HCT116 (cell line): Measurements from ENCODE around the gene GRB10. TPM values are rescaled to one million over a fixed set of nuclear protein-coding genes. Genes with fewer than 3 reads are reported as not detected.

Experiments used
- ATAC-seq: fragments of 200-7000 bp; cut with Tn5 transposase; 2 replicates; pipeline ENCODE4 v1.9.1; 2020; ENCODE audit warnings: mild to moderate bottlenecking, moderate library complexity
- BruUV-seq: library from RNA; stranded (reverse); fragments of 400-500 nt; replicated peaks from 2 replicates; lab custom pipeline; 2021; lab: Mats Ljungman, UMichigan
- CTCF ChIA-PET: fragments of 300-600 bp; sonication (Branson Sonifier 250); formaldehyde crosslinking; loops from one replicate; lab custom pipeline; 2021; ENCODE audit warnings: antibody characterized with exemption; lab: Charles Lee
- POLR2A ChIA-PET: fragments of 300-600, 350-600 bp; sonication (Branson Sonifier 250); formaldehyde crosslinking; loops from one replicate; lab custom pipeline; 2021; ENCODE audit warnings: antibody characterized with exemption; lab: Charles Lee
- RAD21 ChIA-PET, 2 experiments: fragments of 300-600 bp; sonication (Branson Sonifier 250); formaldehyde crosslinking; loops; one replicate each; lab custom pipeline; 2023; ENCODE audit warnings: low total read pairs in 2 of 2; ENCODE audit not compliant: uncharacterized antibody in 2 of 2, unreplicated experiment in 2 of 2, low non-redundant PET in 1 of 2; lab: Charles Lee
- DNase-seq: peaks from one replicate; pipeline ENCODE4 v3.0.0-alpha.2; 2010; ENCODE audit warnings: low read depth, low spot score
- H2AFZ ChIP-seq: fragments of 200-600 bp; shearing (Covaris generic), sonication (generic); 2 replicates; pipeline ENCODE4 v1.6.1; 2017; ENCODE audit warnings: low read depth, mixed run types, mixed read lengths, antibody characterized with exemption, low read length; ENCODE audit not compliant: poor library complexity, severe bottlenecking
- H3K27ac ChIP-seq: 2 replicates; pipeline ENCODE4 v1.5.1; 2012; ENCODE audit warnings: low read depth, low read length
- H3K27me3 ChIP-seq: fragments of 200-600 bp; sonication (generic); 2 replicates; pipeline ENCODE4 v1.6.1; 2016; ENCODE audit warnings: mixed run types, low read length, mixed read lengths; ENCODE audit not compliant: insufficient read depth
- H3K36me3 ChIP-seq, 2 experiments: fragments of 200-500 bp in 1 of 2; fragments of 200-600 bp in 1 of 2; sonication (Bioruptor generic) in 1 of 2; sonication (generic) in 1 of 2; 2 replicates each; pipeline versions ENCODE4 v1.5.1 to v1.6.1; 2014 to 2016; ENCODE audit warnings: low read length in 2 of 2, inconsistent platforms in 1 of 2, mixed read lengths in 1 of 2, mixed run types in 1 of 2; ENCODE audit not compliant: insufficient read depth in 2 of 2, control insufficient read depth in 1 of 2
- H3K4me1 ChIP-seq, 2 experiments: fragments of 200-600 bp in 1 of 2; sonication (generic) in 1 of 2; 2 replicates each; pipeline versions ENCODE4 v1.5.1 to v1.6.1; 2012 to 2017; ENCODE audit warnings: low read length in 2 of 2, inconsistent platforms in 1 of 2, mild to moderate bottlenecking in 1 of 2, mixed read lengths in 1 of 2, mixed run types in 1 of 2, moderate library complexity in 1 of 2; ENCODE audit not compliant: insufficient read depth in 2 of 2, control insufficient read depth in 1 of 2
- H3K4me2 ChIP-seq: fragments of 200-600 bp; sonication (generic); 2 replicates; pipeline ENCODE4 v1.6.1; 2017; ENCODE audit warnings: mixed run types, low read length, mixed read lengths
- H3K4me3 ChIP-seq, 2 experiments: fragments of 200-600 bp in 1 of 2; sonication (generic) in 1 of 2; replicated peaks in 1 of 2; 2 replicates each; pipeline ENCODE4 v1.5.1; 2011 to 2016; ENCODE audit warnings: low read length in 2 of 2, control low read depth in 1 of 2, low read depth in 1 of 2, mild to moderate bottlenecking in 1 of 2, mixed read lengths in 1 of 2, mixed run types in 1 of 2
- H3K79me2 ChIP-seq: fragments of 200-600 bp; sonication (generic); 2 replicates; pipeline ENCODE4 v1.6.1; 2017; ENCODE audit warnings: mild to moderate bottlenecking, mixed run types, low read length, moderate library complexity, mixed read lengths; ENCODE audit not compliant: insufficient read depth
- H3K9ac ChIP-seq: fragments of 200-600 bp; sonication (generic); 2 replicates; pipeline ENCODE4 v1.6.1; 2016; ENCODE audit warnings: low read length, mixed read lengths
- H3K9me2 ChIP-seq: fragments of 200-600 bp; sonication (generic), shearing (Covaris generic); 2 replicates; pipeline ENCODE4 v1.6.1; 2017; ENCODE audit warnings: mixed run types, mild to moderate bottlenecking, moderate library complexity; ENCODE audit not compliant: insufficient read depth
- H3K9me3 ChIP-seq, 2 experiments: fragments of 200-500 bp in 1 of 2; fragments of 200-600 bp in 1 of 2; sonication (Bioruptor generic) in 1 of 2; sonication (generic) in 1 of 2; 2 replicates each; pipeline ENCODE4 v1.6.1; 2014 to 2017; ENCODE audit warnings: low read length in 2 of 2, mixed read lengths in 2 of 2, inconsistent platforms in 1 of 2, low read depth in 1 of 2, mild to moderate bottlenecking in 1 of 2, mixed run types in 1 of 2, moderate library complexity in 1 of 2; ENCODE audit not compliant: control insufficient read depth in 1 of 2, insufficient read depth in 1 of 2
- H4K20me1 ChIP-seq: fragments of 200-600 bp; sonication (generic), shearing (Covaris generic); 2 replicates; pipeline ENCODE4 v1.6.1; 2017; ENCODE audit warnings: mixed run types, mild to moderate bottlenecking, moderate library complexity; ENCODE audit not compliant: insufficient read depth
- ATF3 ChIP-seq: IDR thresholded peaks from 2 replicates; pipeline ENCODE4 v1.6.1; 2012
- CBX3 ChIP-seq: IDR thresholded peaks from 2 replicates; pipeline ENCODE4 v1.6.1; 2012; ENCODE audit warnings: low read depth
- CTCF ChIP-seq, 3 experiments: fragments of 200-600 bp in 1 of 3; sonication (generic) in 1 of 3; IDR thresholded peaks in 2 of 3; conservative IDR thresholded peaks in 1 of 3; 2 replicates each; pipeline ENCODE4 v1.5.1; 2012 to 2017; ENCODE audit warnings: low read depth in 2 of 3, low read length in 2 of 3, antibody characterized with exemption in 1 of 3, borderline replicate concordance in 1 of 3, control low read depth in 1 of 3, mild to moderate bottlenecking in 1 of 3, mixed read lengths in 1 of 3, mixed run types in 1 of 3, moderate library complexity in 1 of 3; ENCODE audit not compliant: insufficient read depth in 1 of 3
- ELF1 ChIP-seq: IDR thresholded peaks from 2 replicates; pipeline ENCODE4 v1.6.1; 2012; ENCODE audit warnings: low read depth, borderline replicate concordance
- FOSL1 ChIP-seq: IDR thresholded peaks from 2 replicates; pipeline ENCODE4 v1.6.1; 2012; ENCODE audit warnings: low read depth
- JUND ChIP-seq: IDR thresholded peaks from 2 replicates; pipeline ENCODE4 v1.6.1; 2012
- MAX ChIP-seq: IDR thresholded peaks from 2 replicates; pipeline ENCODE4 v1.6.1; 2012
- SP1 ChIP-seq: IDR thresholded peaks from 2 replicates; pipeline ENCODE4 v1.6.1; 2012; ENCODE audit warnings: low read depth
- SRF ChIP-seq: IDR thresholded peaks from 2 replicates; pipeline ENCODE4 v1.6.1; 2012; ENCODE audit warnings: low read depth
- TCF7L2 ChIP-seq: IDR thresholded peaks from 2 replicates; pipeline ENCODE4 v1.7.0; 2011; ENCODE audit warnings: borderline replicate concordance, inconsistent platforms; ENCODE audit not compliant: insufficient read depth, insufficient read length; ENCODE audit errors: extremely low read depth
- ZBTB33 ChIP-seq: IDR thresholded peaks from 2 replicates; pipeline ENCODE4 v1.6.1; 2011; ENCODE audit warnings: mild to moderate bottlenecking, low read length, moderate library complexity; ENCODE audit not compliant: insufficient replicate concordance; ENCODE audit errors: extremely low read depth
- intact Hi-C: fragments of 100-400 bp; cut with micrococcal nuclease; formaldehyde crosslinking; loops from 2 replicates; pipeline ENCODE4 v1.10.0; 2022
- total RNA-seq: library from RNA; stranded (reverse); gene quantifications from one replicate; pipeline ENCODE4 v1.2.1, GENCODE V29; 2021; ENCODE audit not compliant: unreplicated experiment

Gene GRB10
- total RNA-seq, 1 experiment from 2014 or later = 37.3 TPM

GRCh38 chr7:50827281-50827680 lies 44.6 kb upstream of the GRB10 start:
- no TSS peak for BruUV-seq
- Histone ChIP-seq H4K20me1 (no peaks in the 10 kb centered on the region), H3K9me2 (no peaks in the 10 kb centered on the region), H3K79me2 (no peaks in the 10 kb centered on the region), H3K9ac (no peak overlapping the region), H2AFZ (peak overlapping the region; percentile 65)
- ATAC-seq = peak; percentile 64
- RAD21 ChIA-PET = no interaction called here
- TF ChIP-seq ELF1 = no peak
- 0 out of 6 replicates have a peak, but pooled peaks of 1 of the 3 experiments have one; percentile 13 for TF ChIP-seq CTCF (IDR thresholded peaks at IDR 0.05 in 2 of 3, conservative IDR thresholded peaks at IDR 0.05 in 1 of 3; ENCODE audit: borderline replicate concordance in 1 of 3, insufficient read depth in 1 of 3, low read depth in 2 of 3, low read length in 2 of 3)
- TF ChIP-seq, all 23 proteins: peak for 1
- intact Hi-C loops = no loop called here
- H3K4me3 ChIP-seq = 0 out of 4 replicates have a peak overlapping the region, but pooled peaks of 1 of the 2 experiments have one; percentile 0
- H3K9me3 ChIP-seq = no peaks in the 10 kb centered on the region
- ChIA-PET CTCF (no interaction called here), POLR2A (no interaction called here)
- no peak for DNase-seq
- H3K27me3 ChIP-seq = no peaks in the 10 kb centered on the region; the same call in 1 of the 2 replicates
- no peaks in the 10 kb centered on the region for H3K36me3 ChIP-seq
- H3K4me2 ChIP-seq = peak overlapping the region; percentile 59
- H3K27ac ChIP-seq = no peak overlapping the region
- H3K4me1 ChIP-seq = peaks cover 9 to 14% of the 10 kb centered on the region in 2 experiments

- POLR2A ChIA-PET = no interaction called here
- no TSS peak for BruUV-seq
- ATAC-seq (peak; percentile 95), DNase-seq (peak; percentile 55)
- Histone ChIP-seq H3K27ac (no peak overlapping the region), H3K4me2 (peak overlapping the region; percentile 59), H3K4me3 (0 out of 4 replicates have a peak overlapping the region, but pooled peaks of 1 of the 2 experiments have one; percentile 0), H3K27me3 (no peaks in the 10 kb centered on the region), H3K4me1 (peaks cover 9 to 14% of the 10 kb centered on the region in 2 experiments), H3K79me2 (no peaks in the 10 kb centered on the region), H3K9me3 (no peaks in the 10 kb centered on the region), H3K9me2 (no peaks in the 10 kb centered on the region), H4K20me1 (no peaks in the 10 kb centered on the region), H3K36me3 (no peaks in the 10 kb centered on the region), H3K9ac (no peak overlapping the region), H2AFZ (peak overlapping the region; percentile 65)
- TF ChIP-seq FOSL1 (peak; percentile 83), CBX3 (peak; percentile 69), TCF7L2 (peak; percentile 20), SP1 (peak; percentile 59; the same call in 1 of the 2 replicates), SRF (peak; percentile 55; the same call in 1 of the 2 replicates), JUND (peak; percentile 86), ZBTB33 (no peak), MAX (peak; percentile 47), ATF3 (no peak), ELF1 (no peak)
- RAD21 ChIA-PET = no interaction called here
- intact Hi-C loops = no loop called here
- CTCF ChIA-PET = no interaction called here
These were observed 43.9 kb upstream of the GRB10 start for GRCh38 chr7:50826371-50827172.
